HG03439 (cell line): ENCODE results near the gene ITPKC.
"Not testable (repeated sequence)": the region's sequence is repeated elsewhere in the genome, so short reads cannot be mapped to it uniquely, and the experiment has no call there.

ENCODE experiments used
- ATAC-seq: cut with Tn5 transposase; IDR thresholded peaks from one replicate; pipeline ENCODE4 v1.9.1; 2021; ENCODE audit warnings: mild to moderate bottlenecking, moderate library complexity; ENCODE audit not compliant: unreplicated experiment

The ITPKC gene

GRCh38 chr19:40714441-40715299 lies 2.2 kb upstream of the ITPKC start:
- peak; percentile 50 for ATAC-seq

GRCh38 chr19:40716031-40716481 lies 856 bp upstream of the ITPKC start:
- no peak for ATAC-seq

- no peak for ATAC-seq
These were observed 490 bp downstream of the ITPKC start for GRCh38 chr19:40717325-40717879.

- no peak for ATAC-seq
These were observed 1.2 kb downstream of the ITPKC start for GRCh38 chr19:40717880-40718773.

- no peak for ATAC-seq
These were observed 2.0 kb downstream of the ITPKC start for GRCh38 chr19:40718774-40719391.

GRCh38 chr19:40719414-40719894 lies 2.5 kb downstream of the ITPKC start:
- no peak for ATAC-seq

GRCh38 chr19:40721140-40721486 lies 4.2 kb downstream of the ITPKC start:
- no peak for ATAC-seq

GRCh38 chr19:40721936-40722661 lies 5.2 kb downstream of the ITPKC start:
- no peak for ATAC-seq

- no peak for ATAC-seq
These were observed 6.8 kb downstream of the ITPKC start for GRCh38 chr19:40723661-40724254.

- no peak for ATAC-seq
These were observed 7.4 kb downstream of the ITPKC start for GRCh38 chr19:40724315-40724714.

GRCh38 chr19:40724855-40725254 lies 7.9 kb downstream of the ITPKC start:
- ATAC-seq = no peak

GRCh38 chr19:40726279-40726678 lies 9.4 kb downstream of the ITPKC start:
- ATAC-seq = no peak

- not testable (repeated sequence) for ATAC-seq
These were observed 13.2 kb downstream of the ITPKC start for GRCh38 chr19:40730065-40730464.

- not testable (repeated sequence) for ATAC-seq
These were observed 15.4 kb downstream of the ITPKC start for GRCh38 chr19:40732304-40732703.

- ATAC-seq = no peak
These were observed 16.2 kb downstream of the ITPKC start for GRCh38 chr19:40733149-40733548.

GRCh38 chr19:40735013-40735771 lies 18.3 kb downstream of the ITPKC start:
- no peak for ATAC-seq

- no peak for ATAC-seq
These were observed 19.7 kb downstream of the ITPKC start for GRCh38 chr19:40736661-40737060.

GRCh38 chr19:40737102-40737644 lies 20.3 kb downstream of the ITPKC start:
- ATAC-seq = no peak
